A549 (cell line): ENCODE data around the gene NR1H2. TPM values are rescaled to one million over a fixed set of nuclear protein-coding genes. Genes with fewer than 3 reads are reported as not detected.

Experiments used
- ATAC-seq, 2 experiments: fragments of 200-7000 bp in 1 of 2; fragments of >200 bp in 1 of 2; cut with Nextera tagmentation in 1 of 2; cut with Tn5 transposase in 1 of 2; 3 replicates each; pipeline versions ENCODE4 v1.8.0 to v1.9.1; 2018 to 2020; ENCODE audit warnings: mild to moderate bottlenecking in 1 of 2, moderate library complexity in 1 of 2
- CTCF ChIA-PET: fragments of 300-600 bp; sonication (Branson Sonifier 250); formaldehyde crosslinking; extraction: SDS; loops from one replicate; lab custom pipeline; 2021; ENCODE audit warnings: antibody characterized with exemption, inconsistent platforms; lab: Yijun Ruan, JAX
- POLR2A ChIA-PET: fragments of 350-600 bp; formaldehyde crosslinking; extraction: SDS; loops from one replicate; lab custom pipeline; 2021; ENCODE audit warnings: antibody characterized with exemption, inconsistent platforms; lab: Yijun Ruan, JAX
- DNase-seq, 2 experiments: peaks; one replicate each; pipeline versions ENCODE4 v3.0.0 to v3.0.0-alpha.2; 2011 to 2016; ENCODE audit warnings: low read depth in 1 of 2, low spot score in 1 of 2
- FAIRE-seq: peaks from 2 replicates; lab custom pipeline; 2011; peaks lifted over from hg19 to GRCh38; lab: Jason Lieb, UNC
- H3K27ac ChIP-seq, 2 experiments: fragments of >200 bp; sonication (Bioruptor Twin); formaldehyde crosslinking; 3 replicates each; pipeline ENCODE4 v1.5.1; 2016 to 2017
- H3K4me1 ChIP-seq: fragments of >200 bp; sonication (Bioruptor Twin); formaldehyde crosslinking; 3 replicates; pipeline ENCODE4 v1.6.1; 2016
- H3K4me2 ChIP-seq: fragments of >200 bp; sonication (Bioruptor Twin); formaldehyde crosslinking; 3 replicates; pipeline ENCODE4 v1.6.1; 2016
- H3K4me3 ChIP-seq: fragments of >200 bp; sonication (Bioruptor Twin); formaldehyde crosslinking; 3 replicates; pipeline ENCODE4 v1.5.1; 2016
- H3K9me3 ChIP-seq: fragments of >200 bp; sonication (Bioruptor Twin); formaldehyde crosslinking; 3 replicates; pipeline ENCODE4 v1.6.1; 2016
- ATOH8 ChIP-seq: fragments of 250-450 bp; sonication (Bioruptor Pico); IDR thresholded peaks from 2 replicates; pipeline ENCODE4 v1.5.0; 2020; ENCODE audit warnings: low read depth, mild to moderate bottlenecking, moderate library complexity
- BHLHE40 ChIP-seq: IDR thresholded peaks from 2 replicates; pipeline ENCODE4 v1.6.1; 2012; ENCODE audit warnings: low read depth, low read length, inconsistent platforms
- CBX8 ChIP-seq: fragments of 200-600 bp; sonication (generic); IDR thresholded peaks from 2 replicates; pipeline ENCODE4 v1.6.1; 2016
- CEBPB ChIP-seq, 2 experiments: fragments of >200 bp in 1 of 2; sonication (Bioruptor Twin) in 1 of 2; formaldehyde crosslinking in 1 of 2; IDR thresholded peaks; 2 replicates each; pipeline ENCODE4 v1.6.1; 2012 to 2016
- EHMT2 ChIP-seq: fragments of 200-600 bp; sonication (generic); IDR thresholded peaks from 2 replicates; pipeline ENCODE4 v1.6.1; 2016; ENCODE audit warnings: antibody characterized with exemption, low read depth, mild to moderate bottlenecking, moderate library complexity
- ELK1 ChIP-seq: fragments of 150-350 bp; IDR thresholded peaks from 2 replicates; pipeline ENCODE4 v1.6.1; 2014; ENCODE audit warnings: low read depth, mild to moderate bottlenecking, low read length
- EP300 ChIP-seq, 2 experiments: fragments of >200 bp; sonication (Bioruptor Twin); formaldehyde crosslinking; IDR thresholded peaks; 2 replicates in 1 of 2; 3 replicates in 1 of 2; pipeline ENCODE4 v1.6.1; 2016 to 2017
- GATA3 ChIP-seq: IDR thresholded peaks from 2 replicates; pipeline ENCODE4 v1.6.1; 2012; ENCODE audit warnings: borderline replicate concordance
- HDAC2 ChIP-seq: fragments of 200-600 bp; sonication (generic); IDR thresholded peaks from 2 replicates; pipeline ENCODE4 v1.6.1; 2016
- HES2 ChIP-seq: fragments of >200 bp; sonication (Bioruptor Twin); formaldehyde crosslinking; IDR thresholded peaks from 2 replicates; pipeline ENCODE4 v1.6.1; 2016
- HEYL ChIP-seq: fragments of 250-450 bp; sonication (Bioruptor Pico); IDR thresholded peaks from 2 replicates; pipeline ENCODE4 v1.8.0; 2021; ENCODE audit warnings: mild to moderate bottlenecking, moderate library complexity
- MAZ ChIP-seq: fragments of 150-350 bp; IDR thresholded peaks from 2 replicates; pipeline ENCODE4 v1.6.1; 2014; ENCODE audit warnings: antibody characterized with exemption, low read depth, low read length, borderline replicate concordance
- NFE2L2 ChIP-seq: fragments of 150-350 bp; conservative IDR thresholded peaks from 2 replicates; pipeline ENCODE4 v1.6.1; 2014; ENCODE audit warnings: low read length
- PHF8 ChIP-seq: fragments of 200-600 bp; sonication (generic); IDR thresholded peaks from 2 replicates; pipeline ENCODE4 v1.6.1; 2016; ENCODE audit warnings: low read depth, mild to moderate bottlenecking, antibody characterized with exemption, moderate library complexity, borderline replicate concordance
- POLR2AphosphoS2 ChIP-seq: conservative IDR thresholded peaks from 2 replicates; pipeline ENCODE4 v1.6.1; 2012; ENCODE audit warnings: low read length, improper control_type of control experiment, inconsistent platforms
- RAD21 ChIP-seq, 2 experiments: fragments of >200 bp in 1 of 2; sonication (Bioruptor Twin) in 1 of 2; formaldehyde crosslinking in 1 of 2; IDR thresholded peaks in 1 of 2; conservative IDR thresholded peaks in 1 of 2; 2 replicates in 1 of 2; 3 replicates in 1 of 2; pipeline ENCODE4 v1.6.1; 2012 to 2018; ENCODE audit warnings: inconsistent platforms in 1 of 2
- RARB ChIP-seq: fragments of 250-450 bp; sonication (Bioruptor Pico); IDR thresholded peaks from 2 replicates; pipeline ENCODE4 v1.8.0; 2021; ENCODE audit warnings: mild to moderate bottlenecking, moderate library complexity
- ZFP36 ChIP-seq: fragments of 450-650 bp; IDR thresholded peaks from 2 replicates; pipeline ENCODE4 v1.6.1; 2014; ENCODE audit warnings: borderline replicate concordance; ENCODE audit not compliant: partially characterized antibody
- ZSCAN20 ChIP-seq: fragments of 250-450 bp; sonication (Bioruptor Pico); IDR thresholded peaks from 2 replicates; pipeline ENCODE4 v1.8.0; 2022; ENCODE audit warnings: mild to moderate bottlenecking, moderate library complexity
- WGBS: methylation state at CpG from one replicate; pipeline ENCODE4 v1.1.6; 2017; ENCODE audit errors: missing lambda C conversion rate; 5-methylcytosine and 5-hydroxymethylcytosine counted together
- polyA plus RNA-seq, 4 experiments: library from polyadenylated mRNA; depleted of rRNA in 3 of 4; stranded (reverse); fragments of >200 nt; fragmentation: RNase III in 1 of 4; extraction: RNeasy Plus Mini Kit Qiagen cat#74134 plus additional on column Dnase treatment in 1 of 4; gene quantifications; 2 replicates in 3 of 4; 3 replicates in 1 of 4; pipeline ENCODE4 v1.2.3, GENCODE V29; 2011 to 2017
- TF ChIP-seq, protein P1 (sequence below): fragments of 450-650 bp; IDR thresholded peaks from 2 replicates; pipeline ENCODE4 v1.6.1; 2014; ENCODE audit warnings: antibody characterized with exemption
- TF ChIP-seq, protein P2 (sequence below): fragments of >200 bp; sonication (Bioruptor Twin); formaldehyde crosslinking; IDR thresholded peaks from 3 replicates; pipeline ENCODE4 v1.6.1; 2016

NR1H2 gene
- polyA plus RNA-seq, 2 of the 4 experiments (the other 2 are of a cell fraction): 39.3 to 67.0 TPM

GRCh38 chr19:50398675-50399367 lies 22.6 kb downstream of the NR1H2 start:
- ATAC-seq (peak in 1 of 2 experiments; percentile 34; a peak in 3 of 6 replicates), DNase-seq (no peak), FAIRE-seq (no peak)
- H3K4me2 ChIP-seq: no peak overlapping the region
- CTCF ChIA-PET: interaction anchor here (0.6 to 2.0 kb wide), 8 partner anchors 11 to 271 kb away, joined by 3 to 6 read pairs (median 4); no protein-coding TSS in a partner anchor
- no peak for TF ChIP-seq MAZ
- no peak for TF ChIP-seq ZFP36
- no peak for TF ChIP-seq POLR2AphosphoS2
- no peak for TF ChIP-seq BHLHE40
- TF ChIP-seq NFE2L2: no peak
- TF ChIP-seq RARB (CRISPR knock-in tag): no peak
- no peak for TF ChIP-seq ZSCAN20 (CRISPR knock-in tag)
- TF ChIP-seq, protein P1, sequence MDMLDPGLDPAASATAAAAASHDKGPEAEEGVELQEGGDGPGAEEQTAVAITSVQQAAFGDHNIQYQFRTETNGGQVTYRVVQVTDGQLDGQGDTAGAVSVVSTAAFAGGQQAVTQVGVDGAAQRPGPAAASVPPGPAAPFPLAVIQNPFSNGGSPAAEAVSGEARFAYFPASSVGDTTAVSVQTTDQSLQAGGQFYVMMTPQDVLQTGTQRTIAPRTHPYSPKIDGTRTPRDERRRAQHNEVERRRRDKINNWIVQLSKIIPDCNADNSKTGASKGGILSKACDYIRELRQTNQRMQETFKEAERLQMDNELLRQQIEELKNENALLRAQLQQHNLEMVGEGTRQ: no peak
- TF ChIP-seq HDAC2: no peak
- TF ChIP-seq, protein P2, sequence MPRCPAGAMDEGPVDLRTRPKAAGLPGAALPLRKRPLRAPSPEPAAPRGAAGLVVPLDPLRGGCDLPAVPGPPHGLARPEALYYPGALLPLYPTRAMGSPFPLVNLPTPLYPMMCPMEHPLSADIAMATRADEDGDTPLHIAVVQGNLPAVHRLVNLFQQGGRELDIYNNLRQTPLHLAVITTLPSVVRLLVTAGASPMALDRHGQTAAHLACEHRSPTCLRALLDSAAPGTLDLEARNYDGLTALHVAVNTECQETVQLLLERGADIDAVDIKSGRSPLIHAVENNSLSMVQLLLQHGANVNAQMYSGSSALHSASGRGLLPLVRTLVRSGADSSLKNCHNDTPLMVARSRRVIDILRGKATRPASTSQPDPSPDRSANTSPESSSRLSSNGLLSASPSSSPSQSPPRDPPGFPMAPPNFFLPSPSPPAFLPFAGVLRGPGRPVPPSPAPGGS: no peak
- TF ChIP-seq EP300 (IDR thresholded peaks at IDR 0.05): no peak
- no peak for TF ChIP-seq CEBPB (IDR thresholded peaks at IDR 0.05)
- no peak for TF ChIP-seq HES2
- TF ChIP-seq ELK1: no peak
- no peak for TF ChIP-seq ATOH8 (CRISPR knock-in tag)
- TF ChIP-seq, all 56 proteins: peak for 0
- POLR2A ChIA-PET: no interaction called here
- H3K4me3 ChIP-seq: no peak overlapping the region
- no peak overlapping the region for H3K27ac ChIP-seq
- H3K4me1 ChIP-seq: no peaks in the 10 kb centered on the region
- 90% methylated on average over 13 of the region's 13 CpGs for WGBS
- no peaks in the 10 kb centered on the region for H3K9me3 ChIP-seq

- ATAC-seq: peak in 1 of 2 experiments; percentile 18; a peak in 3 of 6 replicates
- ChIA-PET CTCF (interaction anchor here (0.6 to 2.0 kb wide), 6 partner anchors 12 to 370 kb away, joined by 3 to 6 read pairs (median 4); no protein-coding TSS in a partner anchor), POLR2A (no interaction called here)
- Histone ChIP-seq H3K9me3 (no peaks in the 10 kb centered on the region), H3K27ac (no peak overlapping the region), H3K4me2 (no peak overlapping the region), H3K4me3 (no peak overlapping the region), H3K4me1 (no peaks in the 10 kb centered on the region)
- no peak for FAIRE-seq
- WGBS: 97% methylated on average over 10 of the region's 10 CpGs
- DNase-seq: no peak
- no peak for TF ChIP-seq ATOH8 (CRISPR knock-in tag)
- TF ChIP-seq EHMT2: no peak
- no peak for TF ChIP-seq GATA3
- TF ChIP-seq PHF8: no peak
- no peak for TF ChIP-seq RAD21 (conservative IDR thresholded peaks at IDR 0.05 in 1 of 2, IDR thresholded peaks at IDR 0.05 in 1 of 2)
- TF ChIP-seq HEYL (CRISPR knock-in tag): no peak
- TF ChIP-seq CBX8: no peak
- TF ChIP-seq ZFP36: no peak
These were observed 23.1 kb downstream of the NR1H2 start for GRCh38 chr19:50399368-50399745.
